GM18873 (cell line): ENCODE data around the gene TMEM147.

Experiments
- ATAC-seq: cut with Tn5 transposase; IDR thresholded peaks from one replicate; pipeline ENCODE4 v1.9.1; 2021; ENCODE audit warnings: mild to moderate bottlenecking, moderate library complexity, moderate number of reproducible peaks; ENCODE audit not compliant: unreplicated experiment, low FRiP score

Gene TMEM147

DNA sequence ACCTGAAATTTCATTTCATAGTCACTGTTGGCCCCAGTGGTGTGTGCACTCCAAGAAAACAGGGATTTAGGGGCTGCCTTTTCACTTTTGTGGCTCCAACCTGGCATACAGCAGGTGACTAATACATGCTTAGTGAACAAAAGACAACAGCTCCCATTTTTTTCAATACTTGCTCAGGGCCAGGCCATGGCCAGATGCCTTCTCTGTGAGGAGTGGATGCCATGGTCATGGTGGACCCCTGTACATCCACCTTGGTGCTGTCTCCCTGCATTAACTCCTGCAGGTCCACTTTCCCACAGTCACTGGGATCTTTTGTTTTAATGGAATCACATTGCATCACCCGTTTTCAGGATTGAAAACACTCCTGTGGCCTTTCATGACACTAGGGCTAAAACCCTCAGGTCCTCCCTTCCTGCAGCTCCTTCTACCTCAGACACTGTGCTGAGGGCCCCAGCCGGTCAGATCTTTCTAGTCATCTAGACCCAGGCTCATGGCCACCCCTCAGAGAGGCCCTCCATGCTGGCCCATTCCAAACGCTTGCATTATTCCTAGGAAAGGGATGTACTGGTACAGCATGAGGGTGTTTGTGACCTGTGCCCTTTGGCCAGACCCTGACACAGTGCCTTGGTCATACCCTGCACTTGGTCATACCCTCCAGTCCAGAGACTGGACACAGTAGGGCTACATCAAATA lies 1.2 kb upstream of the TMEM147 start:
- no peak for ATAC-seq

DNA sequence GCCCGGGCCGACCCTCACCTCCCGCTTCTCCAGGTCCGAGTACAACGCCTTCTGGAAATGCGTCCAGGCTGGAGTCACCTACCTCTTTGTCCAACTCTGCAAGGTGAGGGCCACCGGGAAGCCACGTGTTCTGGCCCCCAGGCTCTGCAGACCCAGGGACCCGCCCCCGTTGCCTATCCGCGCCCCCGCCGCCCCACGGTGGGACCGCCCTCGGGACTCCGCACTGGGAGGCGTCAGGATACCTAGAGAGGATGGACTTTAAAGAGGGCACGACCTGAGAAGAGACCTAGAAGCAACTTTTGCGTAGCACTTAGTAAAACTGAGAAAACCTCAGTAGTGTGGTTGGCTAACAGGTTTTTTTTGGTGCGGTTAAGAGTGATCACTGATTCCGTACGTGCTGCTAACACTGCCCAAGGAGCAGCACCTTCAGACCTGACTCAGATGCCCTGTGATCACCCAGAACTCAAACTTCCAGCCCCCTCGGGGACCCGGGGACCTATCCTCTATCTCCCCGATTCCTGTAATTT lies 492 bp downstream of the TMEM147 start:
- peak; percentile 31 for ATAC-seq

- ATAC-seq: no peak
These were observed 1.1 kb downstream of the TMEM147 start for GRCh38 chr19:35546532-35546931.

GRCh38 chr19:35549174-35549788 lies 3.9 kb downstream of the TMEM147 start:
- no peak for ATAC-seq

GRCh38 chr19:35549879-35550523 lies 4.6 kb downstream of the TMEM147 start:
- ATAC-seq: no peak

DNA sequence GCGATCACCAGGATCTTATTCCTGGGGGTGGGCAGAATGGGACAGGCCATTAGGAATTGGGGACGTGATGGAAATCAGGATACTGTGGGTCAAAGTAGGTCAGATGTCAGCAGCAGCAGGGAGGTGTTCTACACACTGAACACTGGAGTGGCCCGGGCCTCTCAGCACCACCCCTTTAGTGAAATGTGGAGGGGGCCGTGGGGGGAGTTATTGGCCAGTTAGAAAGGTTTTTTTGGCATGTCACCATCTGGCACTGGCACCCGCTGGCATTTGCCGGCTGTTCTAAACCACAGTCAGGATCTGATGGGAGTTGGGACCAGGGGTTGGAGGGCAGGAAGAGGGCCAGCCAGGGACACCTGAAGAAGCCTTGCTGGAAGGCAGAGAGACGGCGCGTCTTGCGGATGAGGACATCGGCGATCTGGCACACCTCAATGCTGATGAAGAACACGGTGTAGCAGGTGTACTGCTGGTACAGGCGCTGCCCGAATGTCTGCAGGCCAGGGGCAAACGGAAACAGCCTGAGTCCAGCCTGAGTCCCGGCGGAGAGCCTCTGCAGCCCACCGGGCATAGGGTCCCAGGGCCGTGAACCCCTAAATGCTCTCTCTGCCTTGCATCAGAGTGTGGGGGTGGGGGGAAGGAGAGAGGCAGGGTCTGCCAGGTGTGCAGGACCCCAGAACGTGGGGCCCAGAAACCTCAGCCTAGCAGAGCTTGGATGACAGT lies 5.8 kb downstream of the TMEM147 start:
- ATAC-seq: no peak

DNA sequence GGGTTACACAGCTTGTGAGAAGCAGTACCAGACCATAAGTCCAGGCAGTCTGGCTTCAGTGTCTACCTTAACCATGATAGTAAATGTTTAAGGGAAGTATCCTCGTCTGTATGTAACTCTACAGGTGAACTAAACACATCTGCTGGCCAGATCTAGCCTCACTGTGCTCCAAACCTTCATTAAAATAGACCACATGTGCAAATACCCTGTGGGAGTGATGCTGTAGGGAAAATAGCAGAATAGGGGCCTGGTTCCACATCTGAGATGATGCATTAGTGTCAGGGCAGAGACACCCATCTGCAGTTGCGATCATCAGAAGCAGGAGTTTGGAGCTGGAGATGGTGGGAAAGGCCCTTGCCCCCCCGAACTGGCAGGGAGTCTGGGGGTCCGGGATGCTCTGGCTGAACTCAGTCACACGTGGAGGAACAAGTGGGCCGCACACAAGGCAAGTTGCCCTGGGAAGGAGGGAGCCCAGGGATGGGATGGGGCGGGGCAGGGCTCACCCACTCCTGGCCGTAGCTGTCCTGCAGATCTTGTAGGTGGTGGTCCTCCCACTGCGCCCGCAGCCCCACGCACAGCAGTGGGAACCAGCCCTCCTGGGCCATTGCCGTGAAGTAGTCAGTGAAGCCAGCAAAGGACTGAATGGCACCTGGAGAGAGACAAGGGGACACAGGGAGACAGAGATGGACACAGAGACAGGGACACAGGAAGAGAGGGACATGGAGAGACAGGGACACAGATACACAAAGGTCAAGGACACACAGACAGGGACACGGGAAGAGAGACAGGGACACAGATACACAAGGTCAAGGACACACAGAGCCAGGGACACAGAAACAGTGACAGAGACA lies 7.3 kb downstream of the TMEM147 start:
- no peak for ATAC-seq

- ATAC-seq: no peak
These were observed 8.1 kb downstream of the TMEM147 start for GRCh38 chr19:35553385-35554000.

GRCh38 chr19:35554076-35554475 lies 8.7 kb downstream of the TMEM147 start:
- ATAC-seq: no peak

- no peak for ATAC-seq
These were observed 10.0 kb downstream of the TMEM147 start for GRCh38 chr19:35555301-35556005.

- ATAC-seq: no peak
These were observed 10.7 kb downstream of the TMEM147 start for GRCh38 chr19:35556025-35556590.

DNA sequence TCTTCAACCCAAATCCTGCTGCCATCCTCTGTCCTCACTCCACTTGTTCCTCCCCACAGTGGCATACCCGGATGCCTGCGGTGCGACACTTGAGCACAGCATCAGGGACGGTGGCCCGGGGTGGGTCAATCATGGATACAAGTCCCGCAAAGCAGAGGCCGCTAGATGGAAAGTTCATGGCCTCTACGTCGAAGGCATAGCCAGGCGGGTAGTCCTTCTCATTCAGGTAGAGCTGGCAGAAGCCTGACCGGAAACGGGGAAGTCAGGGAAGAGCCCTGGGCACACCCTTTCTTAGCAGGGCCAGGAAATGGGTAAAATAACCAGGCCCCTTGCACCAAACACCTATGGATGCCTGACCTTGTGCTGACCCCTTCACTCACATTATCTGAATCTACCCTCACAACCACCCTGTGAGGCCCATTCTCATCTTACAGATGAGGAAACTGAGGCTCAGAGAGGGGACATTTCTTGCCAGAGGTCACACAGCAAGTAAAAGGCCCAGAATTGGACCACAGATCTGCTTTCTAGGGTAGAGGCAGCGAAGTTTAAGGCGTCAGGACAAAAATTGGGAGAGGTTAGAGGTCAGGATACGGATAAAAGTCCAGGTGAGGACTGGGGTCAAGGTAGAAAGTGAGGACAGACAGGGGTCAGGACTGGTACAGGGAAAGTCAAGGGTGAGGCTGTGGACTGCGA lies 11.6 kb downstream of the TMEM147 start:
- ATAC-seq: no peak

- no peak for ATAC-seq
These were observed 12.3 kb downstream of the TMEM147 start for GRCh38 chr19:35557539-35558399.

- ATAC-seq: no peak
These were observed 13.2 kb downstream of the TMEM147 start for GRCh38 chr19:35558400-35559280.

- no peak for ATAC-seq
These were observed 13.8 kb downstream of the TMEM147 start for GRCh38 chr19:35559281-35559659.

GRCh38 chr19:35559781-35560180 lies 14.4 kb downstream of the TMEM147 start:
- no peak for ATAC-seq
